Central memory CD8-positive, alpha-beta T cell (primary cell): ENCODE data around the gene NR1I3.

Experiments used
- ATAC-seq: fragments of 150-1000 bp; cut with Tn5 transposase; replicated peaks from 2 replicates; pipeline ENCODE4 v1.10.0; 2022; ENCODE audit warnings: mild to moderate bottlenecking, moderate FRiP score, moderate number of reproducible peaks; ENCODE audit not compliant: poor library complexity, severe bottlenecking; ENCODE audit errors: extremely low read depth
- DNase-seq, 2 donors: peaks; one replicate each; pipeline ENCODE4 v3.0.0; 2021; ENCODE audit warnings: low spot score in 2 of 2
- H3K27ac Mint-ChIP-seq: one replicate; pipeline ENCODE4 v1.8.0; 2022; ENCODE audit warnings: low read depth, mild to moderate bottlenecking, moderate library complexity, mixed read lengths
- H3K27me3 Mint-ChIP-seq: one replicate; pipeline ENCODE4 v1.8.0; 2022; ENCODE audit warnings: mixed read lengths
- H3K36me3 Mint-ChIP-seq: one replicate; pipeline ENCODE4 v1.8.0; 2022; ENCODE audit warnings: mild to moderate bottlenecking, moderate library complexity, mixed read lengths; ENCODE audit not compliant: insufficient read depth
- H3K4me1 Mint-ChIP-seq: one replicate; pipeline ENCODE4 v1.8.0; 2022; ENCODE audit warnings: mixed read lengths
- H3K4me3 Mint-ChIP-seq: one replicate; pipeline ENCODE4 v1.8.0; 2022; ENCODE audit warnings: mild to moderate bottlenecking, moderate library complexity, mixed read lengths
- H3K9me3 Mint-ChIP-seq: one replicate; pipeline ENCODE4 v1.8.0; 2022; ENCODE audit warnings: mixed read lengths

Gene NR1I3

DNA sequence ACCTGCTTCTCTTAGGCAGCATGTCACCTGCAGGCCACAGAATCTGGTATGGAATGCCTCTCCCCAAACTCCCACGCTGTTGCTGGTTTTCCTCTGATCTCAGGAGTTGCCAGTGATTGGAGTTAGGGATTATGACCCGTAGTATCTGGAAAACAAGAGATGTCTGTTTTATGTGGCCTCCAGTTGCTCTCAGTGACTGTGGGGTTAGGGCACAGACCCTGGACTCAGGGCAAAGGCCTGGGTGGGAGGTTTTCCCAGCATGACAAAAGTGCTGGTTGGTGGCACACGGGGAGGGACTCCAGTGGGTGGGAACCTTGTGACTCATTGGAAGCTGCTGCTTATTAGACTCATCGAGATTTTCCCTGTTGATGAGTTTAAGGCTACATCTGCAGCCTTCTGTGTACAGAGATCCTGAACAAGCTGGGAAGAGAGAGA, at the start of gene NR1I3:
NR1I3 (minus strand) TSS at position 165 of the 435 bp plus-strand sequence. CDS start 1,638 bp downstream, outside the sequence.
- no peak within 1 kb of the TSS for H3K4me3 Mint-ChIP-seq
- no peaks in the 10 kb centered on the region for H3K36me3 Mint-ChIP-seq
- no peaks in the 10 kb centered on the region for H3K4me1 Mint-ChIP-seq
- DNase-seq (no peak), ATAC-seq (no peak)
- no peaks in the 10 kb centered on the region for H3K9me3 Mint-ChIP-seq
- H3K27ac Mint-ChIP-seq = no peak within 1 kb of the TSS
- peaks cover 42% of the 10 kb centered on the region for H3K27me3 Mint-ChIP-seq

GRCh38 chr1:161287482-161288054, 49.6 kb upstream of the NR1I3 start:
- no peak overlapping the region for H3K4me3 Mint-ChIP-seq
- ATAC-seq (no peak), DNase-seq (no peak)
- H3K27ac Mint-ChIP-seq = no peak overlapping the region
- peaks cover 6% of the 10 kb centered on the region for H3K4me1 Mint-ChIP-seq
- H3K27me3 Mint-ChIP-seq = peaks cover 9% of the 10 kb centered on the region
- H3K9me3 Mint-ChIP-seq = no peaks in the 10 kb centered on the region
- peaks cover 5% of the 10 kb centered on the region for H3K36me3 Mint-ChIP-seq

- H3K4me1 Mint-ChIP-seq = no peaks in the 10 kb centered on the region
- no peaks in the 10 kb centered on the region for H3K36me3 Mint-ChIP-seq
- H3K27me3 Mint-ChIP-seq = peaks cover 12% of the 10 kb centered on the region
- ATAC-seq (no peak), DNase-seq (no peak)
- H3K9me3 Mint-ChIP-seq = no peaks in the 10 kb centered on the region
- no peak overlapping the region for H3K4me3 Mint-ChIP-seq
- H3K27ac Mint-ChIP-seq = no peak overlapping the region
These were observed 47.5 kb upstream of the NR1I3 start for GRCh38 chr1:161285521-161285920.

- ATAC-seq (no peak), DNase-seq (no peak)
- Mint-ChIP-seq H3K27me3 (peaks cover 12% of the 10 kb centered on the region), H3K27ac (no peak overlapping the region), H3K9me3 (no peaks in the 10 kb centered on the region), H3K4me3 (no peak overlapping the region), H3K36me3 (no peaks in the 10 kb centered on the region), H3K4me1 (no peaks in the 10 kb centered on the region)
These were observed 47.1 kb upstream of the NR1I3 start for GRCh38 chr1:161285113-161285512.

GRCh38 chr1:161282991-161283390, 45.0 kb upstream of the NR1I3 start:
- no peak overlapping the region for H3K27ac Mint-ChIP-seq
- DNase-seq = no peak
- H3K27me3 Mint-ChIP-seq = peaks cover 12% of the 10 kb centered on the region
- no peaks in the 10 kb centered on the region for H3K9me3 Mint-ChIP-seq
- no peak overlapping the region for H3K4me3 Mint-ChIP-seq
- no peaks in the 10 kb centered on the region for H3K4me1 Mint-ChIP-seq
- no peaks in the 10 kb centered on the region for H3K36me3 Mint-ChIP-seq
- ATAC-seq = no peak

- Mint-ChIP-seq H3K9me3 (no peaks in the 10 kb centered on the region), H3K4me3 (no peak overlapping the region), H3K27me3 (peaks cover 37% of the 10 kb centered on the region), H3K4me1 (no peaks in the 10 kb centered on the region), H3K27ac (no peak overlapping the region), H3K36me3 (peaks cover 1% of the 10 kb centered on the region)
- no peak for DNase-seq
- no peak for ATAC-seq
These were observed 36.9 kb upstream of the NR1I3 start for GRCh38 chr1:161274874-161275273.

DNA sequence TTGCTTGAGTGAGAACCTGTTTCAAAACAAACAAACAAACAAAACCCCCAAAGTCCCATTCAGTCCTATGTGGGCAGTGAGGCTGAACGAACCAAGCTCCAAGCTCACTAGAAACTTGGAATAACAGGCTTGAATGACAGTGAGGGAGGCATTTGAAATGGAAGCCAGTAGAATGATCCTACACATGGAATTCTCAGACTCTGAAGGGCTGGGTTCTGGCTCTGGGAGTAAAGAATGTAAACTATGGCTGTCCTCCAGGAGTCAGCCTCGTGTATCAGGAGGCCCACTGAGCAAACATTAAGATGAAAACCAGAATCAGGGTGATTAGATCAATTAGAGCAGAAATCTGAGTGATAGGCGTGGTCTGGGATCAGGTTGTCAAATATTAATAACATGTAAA, 35.4 kb upstream of the NR1I3 start:
- H3K36me3 Mint-ChIP-seq = peaks cover 1% of the 10 kb centered on the region
- no peaks in the 10 kb centered on the region for H3K9me3 Mint-ChIP-seq
- no peak for ATAC-seq
- peaks cover 37% of the 10 kb centered on the region for H3K27me3 Mint-ChIP-seq
- no peak for DNase-seq
- no peaks in the 10 kb centered on the region for H3K4me1 Mint-ChIP-seq
- no peak overlapping the region for H3K4me3 Mint-ChIP-seq
- H3K27ac Mint-ChIP-seq = no peak overlapping the region

- Mint-ChIP-seq H3K36me3 (peaks cover 1% of the 10 kb centered on the region), H3K4me1 (no peaks in the 10 kb centered on the region), H3K27ac (no peak overlapping the region), H3K27me3 (peaks cover 46% of the 10 kb centered on the region), H3K9me3 (no peaks in the 10 kb centered on the region), H3K4me3 (no peak overlapping the region)
- DNase-seq (no peak), ATAC-seq (no peak)
These were observed 29.3 kb upstream of the NR1I3 start for GRCh38 chr1:161267321-161267720.

DNA sequence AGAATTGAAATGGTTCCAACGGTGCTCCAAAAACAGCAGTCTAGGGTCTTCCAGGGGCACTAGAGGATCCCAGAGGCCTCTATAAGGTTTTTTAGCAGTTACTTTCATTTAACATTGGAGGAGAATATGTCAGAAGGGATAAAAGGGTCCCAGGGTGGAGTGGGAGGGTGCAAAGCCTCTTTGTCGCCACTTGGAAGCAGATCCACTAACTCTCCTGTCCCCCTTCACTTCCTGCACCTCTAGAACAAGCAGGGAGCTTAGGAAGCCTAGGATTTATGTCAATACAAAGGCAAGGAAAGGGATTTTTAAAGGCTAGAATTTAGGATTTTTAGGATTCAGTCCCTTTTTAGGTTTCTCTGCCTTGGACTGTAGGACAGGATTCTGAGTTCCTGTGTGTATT, 28.8 kb upstream of the NR1I3 start:
- Mint-ChIP-seq H3K4me3 (no peak overlapping the region), H3K36me3 (peaks cover 1% of the 10 kb centered on the region), H3K9me3 (no peaks in the 10 kb centered on the region), H3K27me3 (peaks cover 46% of the 10 kb centered on the region), H3K27ac (no peak overlapping the region), H3K4me1 (no peaks in the 10 kb centered on the region)
- ATAC-seq (no peak), DNase-seq (no peak)

GRCh38 chr1:161266202-161266601, 28.2 kb upstream of the NR1I3 start:
- ATAC-seq (no peak), DNase-seq (no peak)

DNA sequence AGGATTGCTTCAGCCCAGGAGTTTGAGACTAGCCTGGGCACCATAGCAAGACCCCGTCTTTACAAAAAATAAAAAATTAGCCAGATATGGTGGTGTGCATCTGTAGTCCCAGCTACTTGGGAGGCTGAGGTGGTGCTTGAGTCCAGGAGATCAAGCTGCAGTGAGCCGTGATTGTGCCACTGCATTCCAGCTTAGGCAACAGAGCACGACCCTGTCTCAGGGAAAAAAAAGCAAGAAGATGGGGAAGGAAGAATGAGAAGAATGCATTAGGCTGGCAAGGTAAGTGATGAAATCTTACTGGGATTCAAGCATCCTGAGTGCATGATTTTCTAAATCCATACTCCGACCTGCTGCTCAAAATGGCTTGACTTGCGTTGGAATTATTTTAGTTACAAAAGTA, 27.3 kb upstream of the NR1I3 start:
- DNase-seq (no peak), ATAC-seq (no peak)
- H3K27me3 Mint-ChIP-seq = peaks cover 56% of the 10 kb centered on the region
- H3K4me1 Mint-ChIP-seq = peaks cover 4% of the 10 kb centered on the region
- no peak overlapping the region for H3K4me3 Mint-ChIP-seq
- H3K9me3 Mint-ChIP-seq = no peaks in the 10 kb centered on the region
- no peak overlapping the region for H3K27ac Mint-ChIP-seq
- H3K36me3 Mint-ChIP-seq = no peaks in the 10 kb centered on the region

More at GRCh38 chr1:161266202-161266601, 28.2 kb upstream of the NR1I3 start:
- H3K4me3 Mint-ChIP-seq = no peak overlapping the region
- no peaks in the 10 kb centered on the region for H3K9me3 Mint-ChIP-seq
- H3K27me3 Mint-ChIP-seq = peaks cover 47% of the 10 kb centered on the region
- no peaks in the 10 kb centered on the region for H3K36me3 Mint-ChIP-seq
- no peaks in the 10 kb centered on the region for H3K4me1 Mint-ChIP-seq
- H3K27ac Mint-ChIP-seq = no peak overlapping the region

DNA sequence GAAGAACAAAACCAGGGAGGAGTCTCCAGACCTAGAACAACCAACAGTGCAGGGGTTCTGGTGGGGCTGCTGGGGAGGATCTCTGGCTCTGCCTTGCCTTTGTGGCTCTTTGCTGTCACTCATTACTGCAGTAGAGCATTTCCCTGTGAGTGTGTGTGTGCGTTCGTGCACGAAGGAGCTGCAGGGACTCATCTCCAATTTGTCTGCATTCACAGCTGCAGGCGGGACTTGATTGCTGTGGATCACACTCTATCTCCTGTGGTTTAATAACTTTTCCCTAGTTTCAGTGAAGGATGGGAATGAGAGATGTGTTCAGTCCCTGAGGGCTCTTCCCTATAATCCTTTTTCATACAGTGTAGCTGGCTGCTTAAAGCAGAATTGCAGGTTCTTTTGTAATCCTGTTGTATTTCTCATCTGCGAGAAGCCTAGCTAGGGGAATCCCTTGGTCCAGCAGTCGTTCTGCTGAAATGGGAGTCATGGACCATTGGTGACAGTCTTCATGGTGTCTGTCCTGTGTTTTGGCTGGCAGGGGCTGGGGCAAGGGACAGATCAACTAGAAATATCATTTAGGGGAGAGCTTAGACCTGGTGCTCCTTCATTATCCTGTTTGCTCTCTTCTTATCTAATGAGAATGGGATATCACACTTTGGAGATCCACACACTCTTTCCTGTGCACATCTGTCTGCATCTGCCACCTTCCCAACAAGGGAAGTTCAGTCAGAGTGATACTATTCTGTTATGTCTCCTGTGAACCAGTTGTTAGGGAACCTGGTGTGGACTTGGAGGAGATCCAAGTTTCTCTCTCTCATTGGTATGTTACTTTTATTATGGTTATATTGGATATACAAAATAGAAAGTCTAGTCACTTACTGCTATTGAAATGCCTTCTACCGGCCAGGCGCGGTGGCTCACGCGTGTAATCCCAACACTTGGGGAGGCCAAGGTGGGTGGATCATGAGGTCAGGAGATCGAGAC, 23.5 kb upstream of the NR1I3 start:
- no peak overlapping the region for H3K4me3 Mint-ChIP-seq
- ATAC-seq = no peak

More for the DNA sequence above, 23.5 kb upstream of the NR1I3 start:
- Mint-ChIP-seq H3K9me3 (peaks cover 16% of the 10 kb centered on the region), H3K4me1 (peaks cover 21% of the 10 kb centered on the region), H3K27ac (no peak overlapping the region), H3K27me3 (peaks cover 82% of the 10 kb centered on the region), H3K36me3 (no peaks in the 10 kb centered on the region)
- no peak for DNase-seq
